Transverse colon (tissue), 4 donors: ENCODE data around the gene ZNF574. TPM values are rescaled to one million over a fixed set of nuclear protein-coding genes. Genes with fewer than 3 reads are reported as not detected.
A peak's percentile ranks its signal among the peaks of the same experiment; 100 is the strongest.

Experiments
- DNase-seq: peaks from one replicate; pipeline ENCODE4 v3.0.0-alpha.2; 2019
- H3K27ac ChIP-seq, 4 donors: fragments of 200-600 bp; sonication (generic); 2 replicates each; pipeline ENCODE4 v1.5.1; 2016 to 2018; ENCODE audit warnings: inconsistent platforms in 4 of 4
- H3K27me3 ChIP-seq: fragments of 200-600 bp; sonication (generic); 2 replicates; pipeline ENCODE4 v1.5.1; 2017; ENCODE audit warnings: inconsistent platforms
- H3K36me3 ChIP-seq, 4 donors: fragments of 200-600 bp; sonication (generic); 2 replicates each; pipeline ENCODE4 v1.5.1; 2017 to 2019; ENCODE audit warnings: inconsistent platforms in 4 of 4
- H3K4me1 ChIP-seq, 4 donors: fragments of 200-600 bp; sonication (generic); 2 replicates each; pipeline ENCODE4 v1.5.1; 2017 to 2020; ENCODE audit warnings: inconsistent platforms in 4 of 4
- H3K4me3 ChIP-seq, 4 donors: fragments of 200-600 bp; sonication (generic); 1 replicate in 1 of 4; 2 replicates in 3 of 4; pipeline versions ENCODE4 v1.5.1 to v1.6.1; 2017 to 2019; ENCODE audit warnings: inconsistent platforms in 4 of 4
- H3K9me3 ChIP-seq, 2 donors: fragments of 200-600 bp; sonication (generic); 2 replicates each; pipeline ENCODE4 v1.5.1; 2017 to 2019; ENCODE audit warnings: inconsistent platforms in 2 of 2
- EP300 ChIP-seq: sonication (generic); formaldehyde crosslinking; IDR thresholded peaks from one replicate; pipeline ENCODE4 v1.6.1; 2017; ENCODE audit warnings: antibody characterized with exemption, low read depth
- POLR2A ChIP-seq: fragments of 450-650 bp; IDR thresholded peaks from one replicate; pipeline ENCODE4 v1.6.1; 2016; ENCODE audit warnings: antibody characterized with exemption, mild to moderate bottlenecking, moderate library complexity
- POLR2AphosphoS5 ChIP-seq, 3 donors: sonication (generic); formaldehyde crosslinking; IDR thresholded peaks; one replicate each; pipeline ENCODE4 v1.6.1; 2016; ENCODE audit warnings: antibody characterized with exemption in 3 of 3
- WGBS, 2 donors: methylation state at CpG; one replicate each; pipeline ENCODE4 v1.1.5; 2018; ENCODE audit warnings: low coverage in 1 of 2; 5-methylcytosine and 5-hydroxymethylcytosine counted together
- in situ Hi-C, 4 donors: fragments of 200-750 bp; cut with MboI; loops; one replicate each; pipeline versions ENCODE4 v1.15.0 to v1.15.1; 2017; ENCODE audit warnings: low sequenced_read_pairs in 3 of 4, low pct_ligation_motif_present in 1 of 4, low pct_unique_long_range_greater_than_20kb in 1 of 4
- intact Hi-C: fragments of 100-400 bp; cut with DNase I; formaldehyde crosslinking; loops from one replicate; pipeline ENCODE4 v1.15.1; 2023; ENCODE audit warnings: low total_unique reads
- total RNA-seq, 4 donors: library from RNA; depleted of rRNA; stranded (reverse); fragments of >200 nt; gene quantifications; one replicate each; pipeline ENCODE4 v1.1.0, GENCODE V29; 2016
- TF ChIP-seq, protein P1 (sequence below), 5 experiments: fragments of 200-600 bp in 3 of 5; fragments of 450-650 bp in 2 of 5; sonication (generic) in 3 of 5; IDR thresholded peaks; 1 replicate in 2 of 5; 2 replicates in 3 of 5; pipeline ENCODE4 v1.5.1; 2016 to 2017; ENCODE audit warnings: antibody characterized with exemption in 5 of 5, inconsistent platforms in 3 of 5, mild to moderate bottlenecking in 2 of 5, moderate library complexity in 1 of 5

Gene ZNF574
- total RNA-seq, 4 donors from 2014 or later = 8.0 to 18.7 (median 16.5) TPM

DNA sequence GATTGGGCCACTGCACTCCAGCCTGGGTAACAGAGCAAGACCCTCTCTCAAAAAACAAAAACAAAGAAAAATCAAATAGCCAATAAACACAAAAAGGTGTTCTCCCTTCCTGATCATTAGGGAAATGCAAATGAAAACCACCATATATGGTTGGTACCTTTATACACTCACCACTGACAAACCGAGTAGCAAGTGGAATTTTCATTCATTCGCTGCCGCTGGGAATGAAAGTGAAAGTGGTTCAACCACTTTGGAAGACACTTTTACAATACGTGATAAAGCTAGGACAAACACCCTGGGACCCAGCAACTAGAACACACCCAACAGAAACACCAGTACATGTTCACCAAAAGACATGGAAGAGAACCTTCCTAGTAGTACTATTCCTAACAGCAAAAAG is 27.0 kb upstream of the ZNF574 start:
- in situ Hi-C loops (no loop called here), intact Hi-C loops (no loop called here)
- Histone ChIP-seq H3K4me3 (peak overlapping the region in 1 of 4 donors; percentile 18), H3K9me3 (no peaks in the 10 kb centered on the region), H3K36me3 (no peaks in the 10 kb centered on the region), H3K27me3 (no peaks in the 10 kb centered on the region), H3K4me1 (peaks cover 0 to 15% (median 4%) of the 10 kb centered on the region in 4 donors), H3K27ac (peak overlapping the region in 2 of 4 donors; percentile 9 to 12)
- WGBS, 2 donors = 23 to 38% methylated on average over 4 of the region's 4 CpGs
- DNase-seq = peak; percentile 32
- TF ChIP-seq EP300 = no peak
- no peak for TF ChIP-seq POLR2AphosphoS5 (IDR thresholded peaks at IDR 0.05)
- TF ChIP-seq, protein P1, sequence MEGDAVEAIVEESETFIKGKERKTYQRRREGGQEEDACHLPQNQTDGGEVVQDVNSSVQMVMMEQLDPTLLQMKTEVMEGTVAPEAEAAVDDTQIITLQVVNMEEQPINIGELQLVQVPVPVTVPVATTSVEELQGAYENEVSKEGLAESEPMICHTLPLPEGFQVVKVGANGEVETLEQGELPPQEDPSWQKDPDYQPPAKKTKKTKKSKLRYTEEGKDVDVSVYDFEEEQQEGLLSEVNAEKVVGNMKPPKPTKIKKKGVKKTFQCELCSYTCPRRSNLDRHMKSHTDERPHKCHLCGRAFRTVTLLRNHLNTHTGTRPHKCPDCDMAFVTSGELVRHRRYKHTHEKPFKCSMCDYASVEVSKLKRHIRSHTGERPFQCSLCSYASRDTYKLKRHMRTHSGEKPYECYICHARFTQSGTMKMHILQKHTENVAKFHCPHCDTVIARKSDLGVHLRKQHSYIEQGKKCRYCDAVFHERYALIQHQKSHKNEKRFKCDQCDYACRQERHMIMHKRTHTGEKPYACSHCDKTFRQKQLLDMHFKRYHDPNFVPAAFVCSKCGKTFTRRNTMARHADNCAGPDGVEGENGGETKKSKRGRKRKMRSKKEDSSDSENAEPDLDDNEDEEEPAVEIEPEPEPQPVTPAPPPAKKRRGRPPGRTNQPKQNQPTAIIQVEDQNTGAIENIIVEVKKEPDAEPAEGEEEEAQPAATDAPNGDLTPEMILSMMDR (IDR thresholded peaks at IDR 0.05) = no peak
- TF ChIP-seq POLR2A = no peak

DNA sequence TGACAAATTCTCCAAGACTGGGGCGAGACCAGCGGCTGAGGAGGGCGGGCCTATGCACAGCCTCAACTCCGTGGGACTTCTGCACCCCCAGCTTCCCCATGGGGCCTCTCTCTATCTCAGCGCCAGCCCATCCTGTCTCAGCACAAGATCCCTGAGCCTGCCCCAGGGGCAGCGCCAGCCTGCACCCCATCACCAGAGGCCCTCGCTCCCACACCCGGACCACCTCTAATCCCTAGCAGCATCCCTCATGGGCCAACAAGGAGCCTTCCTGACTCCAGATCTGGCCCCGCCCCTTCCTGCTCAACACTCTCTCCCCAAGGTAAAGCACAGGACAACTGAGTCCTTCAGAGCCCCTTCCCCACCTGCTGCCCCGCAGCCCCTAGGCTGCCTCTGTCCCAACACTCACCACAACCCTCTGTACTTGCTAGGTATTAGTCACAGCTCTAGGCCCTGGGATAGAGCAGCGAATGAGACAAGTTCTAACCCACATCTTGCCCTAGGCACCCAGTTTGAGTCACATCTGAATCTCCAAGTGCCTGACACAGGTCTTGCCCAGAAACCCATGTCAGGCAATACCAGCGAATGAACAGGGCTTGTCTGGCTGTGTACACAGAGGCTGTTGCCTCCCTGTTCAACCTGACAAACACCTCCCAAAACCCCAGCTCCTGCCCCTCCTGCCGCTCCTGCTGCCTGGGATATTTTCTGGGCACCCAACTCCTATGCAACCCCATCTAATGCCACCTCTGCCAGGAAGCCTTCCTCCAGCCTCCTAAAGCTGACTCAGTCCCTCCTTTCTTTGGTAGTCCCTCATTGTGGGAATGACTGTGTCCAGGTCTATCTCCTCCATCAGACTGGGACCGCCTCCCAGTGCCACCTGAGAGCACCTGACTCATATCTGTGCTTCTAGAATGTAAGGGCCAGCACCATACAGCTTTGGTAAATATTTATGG is 24.5 kb upstream of the ZNF574 start:
- Histone ChIP-seq H3K4me3 (no peak overlapping the region), H3K9me3 (no peaks in the 10 kb centered on the region), H3K4me1 (peaks cover 0 to 15% (median 4%) of the 10 kb centered on the region in 4 donors), H3K27ac (no peak overlapping the region), H3K27me3 (no peaks in the 10 kb centered on the region), H3K36me3 (no peaks in the 10 kb centered on the region)
- 79% methylated on average over 11 of the region's 14 CpGs; no CpG with 5 or more reads in 1 of the 2 donors for WGBS, 2 donors
- no peak for DNase-seq
- in situ Hi-C loops = no loop called here
- intact Hi-C loops = no loop called here
- TF ChIP-seq, protein P1 (IDR thresholded peaks at IDR 0.05) = no peak
- TF ChIP-seq EP300 (no peak), POLR2A (no peak), POLR2AphosphoS5 (IDR thresholded peaks at IDR 0.05) (no peak)

DNA sequence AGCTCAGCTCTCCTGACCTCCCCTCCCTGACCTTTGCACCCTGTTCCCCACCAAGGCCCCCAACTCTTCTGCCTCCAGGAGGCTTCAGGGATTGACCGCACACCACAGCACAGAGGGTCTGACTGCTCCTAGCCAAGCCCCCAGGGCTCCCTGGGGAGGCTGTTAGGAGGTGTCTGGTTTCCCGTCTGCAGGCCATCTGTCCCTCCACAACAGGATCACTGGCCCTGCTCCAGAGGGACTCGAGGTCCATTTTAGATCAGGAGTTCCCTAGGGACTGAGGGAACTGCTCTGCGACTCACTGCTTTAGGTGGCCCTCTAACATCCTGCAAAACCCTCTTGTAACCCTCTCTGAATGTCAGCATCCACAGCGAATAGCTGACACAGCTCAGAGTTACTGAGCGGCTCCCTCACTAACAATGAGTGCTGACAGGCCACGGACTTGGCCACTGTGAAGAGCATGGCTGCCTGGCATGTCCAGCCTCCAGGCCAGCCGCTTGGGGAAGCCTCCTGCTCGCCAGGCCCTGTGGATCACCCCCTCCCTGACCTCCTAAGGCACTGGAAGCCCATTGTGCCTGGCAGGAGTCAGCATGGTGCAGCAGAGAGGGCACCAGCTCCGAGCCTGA is 23.6 kb upstream of the ZNF574 start:
- TF ChIP-seq EP300 (no peak), POLR2AphosphoS5 (IDR thresholded peaks at IDR 0.05) (no peak), POLR2A (no peak)
- TF ChIP-seq, protein P1 (IDR thresholded peaks at IDR 0.05) = no peak
- Histone ChIP-seq H3K27ac (no peak overlapping the region), H3K27me3 (no peaks in the 10 kb centered on the region), H3K9me3 (no peaks in the 10 kb centered on the region), H3K4me1 (peaks cover 0 to 15% (median 4%) of the 10 kb centered on the region in 4 donors), H3K4me3 (no peak overlapping the region), H3K36me3 (no peaks in the 10 kb centered on the region)
- intact Hi-C loops (no loop called here), in situ Hi-C loops (no loop called here)
- DNase-seq = no peak
- WGBS, 2 donors = 83% methylated on average over 9 of the region's 10 CpGs; no CpG with 5 or more reads in 1 of the 2 donors
